ENCODE results near the gene CSTA. TPM values are rescaled to one million over a fixed set of nuclear protein-coding genes. Genes with fewer than 3 reads are reported as not detected.
"Not testable (repeated sequence)": the region's sequence is repeated elsewhere in the genome, so short reads cannot be mapped to it uniquely, and the experiment has no call there.

Gene CSTA
- total and polyA plus RNA-seq, 10 donors: 6.4 to 46.1 (median 16.4) TPM

GRCh38 chr3:122358703-122359032, 33.6 kb downstream of the CSTA start:
- TF ChIP-seq POLR2A (IDR thresholded peaks at IDR 0.05) (no peak), CTCF (IDR thresholded peaks at IDR 0.05 in 8 of 11, conservative IDR thresholded peaks at IDR 0.05 in 3 of 11) (no peak), POLR2AphosphoS5 (IDR thresholded peaks at IDR 0.05) (no peak)
- intact Hi-C loops (cut with DNase I; ENCODE audit: low total_unique reads): no loop called here
- WGBS, 5 donors: 76 to 91% (median 83%) methylated on average over 2 of the region's 2 CpGs
- H3K4me1 ChIP-seq: peaks cover 0 to 8% (median 0%) of the 10 kb centered on the region in 6 donors
- no peak overlapping the region for H3K27ac ChIP-seq
- no peaks in the 10 kb centered on the region for H3K9me3 ChIP-seq
- H3K4me3 ChIP-seq: no peak overlapping the region
- DNase-seq: no peak
- H3K36me3 ChIP-seq: peaks cover 0 to 52% (median 11%) of the 10 kb centered on the region in 6 donors
- H3K27me3 ChIP-seq (replicated peaks in 1 of 7): no peaks in the 10 kb centered on the region

GRCh38 chr3:122362026-122362425, 37.0 kb downstream of the CSTA start:
- Histone ChIP-seq H3K9me3 (no peaks in the 10 kb centered on the region), H3K27ac (no peak overlapping the region), H3K4me1 (no peaks in the 10 kb centered on the region), H3K4me3 (no peak overlapping the region), H3K27me3 (replicated peaks in 1 of 7) (no peaks in the 10 kb centered on the region), H3K36me3 (peaks cover 0 to 86% (median 27%) of the 10 kb centered on the region in 6 donors)
- WGBS, 5 donors: 87 to 96% (median 93%) methylated on average over 2 of the region's 2 CpGs
- TF ChIP-seq POLR2AphosphoS5 (IDR thresholded peaks at IDR 0.05) (no peak), POLR2A (IDR thresholded peaks at IDR 0.05) (no peak), CTCF (IDR thresholded peaks at IDR 0.05 in 8 of 11, conservative IDR thresholded peaks at IDR 0.05 in 3 of 11) (no peak)
- DNase-seq: no peak
- intact Hi-C loops (cut with DNase I; ENCODE audit: low total_unique reads): no loop called here

GRCh38 chr3:122364490-122364889, 39.4 kb downstream of the CSTA start:
- WGBS, 5 donors: 64 to 94% (median 87%) methylated on average over 2 of the region's 2 CpGs
- Histone ChIP-seq H3K36me3 (peaks cover 0 to 88% (median 31%) of the 10 kb centered on the region in 6 donors), H3K27me3 (replicated peaks in 1 of 7) (no peaks in the 10 kb centered on the region), H3K4me1 (no peaks in the 10 kb centered on the region), H3K27ac (no peak overlapping the region), H3K9me3 (no peaks in the 10 kb centered on the region), H3K4me3 (no peak overlapping the region)
- DNase-seq: no peak
- TF ChIP-seq POLR2A (IDR thresholded peaks at IDR 0.05) (no peak), CTCF (IDR thresholded peaks at IDR 0.05 in 8 of 11, conservative IDR thresholded peaks at IDR 0.05 in 3 of 11) (no peak), POLR2AphosphoS5 (IDR thresholded peaks at IDR 0.05) (no peak)
- intact Hi-C loops (cut with DNase I; ENCODE audit: low total_unique reads): no loop called here

DNA sequence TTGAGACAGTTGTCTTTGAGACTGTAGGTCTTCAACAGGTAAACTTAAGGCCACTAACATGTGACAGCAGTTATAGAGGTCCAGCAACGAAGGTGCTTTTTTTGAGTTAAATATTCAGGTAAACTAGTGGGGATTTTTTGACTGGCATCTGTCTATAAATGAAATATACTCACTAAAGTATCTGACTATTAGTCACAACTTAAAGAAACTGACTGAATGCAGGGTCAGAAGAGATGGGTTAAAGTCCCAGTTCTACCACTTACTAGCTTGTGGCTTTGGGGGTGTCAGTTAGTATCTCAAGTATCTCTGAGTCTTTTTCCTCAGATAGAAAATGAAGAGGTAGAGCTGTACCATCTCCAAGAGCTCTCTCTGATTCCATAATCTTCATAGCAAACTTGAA, 40.0 kb downstream of the CSTA start:
- DNase-seq: no peak
- intact Hi-C loops (cut with DNase I; ENCODE audit: low total_unique reads): no loop called here
- TF ChIP-seq POLR2A (IDR thresholded peaks at IDR 0.05) (no peak), CTCF (IDR thresholded peaks at IDR 0.05 in 8 of 11, conservative IDR thresholded peaks at IDR 0.05 in 3 of 11) (no peak), POLR2AphosphoS5 (IDR thresholded peaks at IDR 0.05) (no peak)
- Histone ChIP-seq H3K4me1 (no peaks in the 10 kb centered on the region), H3K36me3 (peaks cover 0 to 94% (median 34%) of the 10 kb centered on the region in 6 donors), H3K27ac (no peak overlapping the region), H3K4me3 (no peak overlapping the region), H3K9me3 (no peaks in the 10 kb centered on the region), H3K27me3 (replicated peaks in 1 of 7) (no peaks in the 10 kb centered on the region)
- WGBS, 5 donors: 79 to 84% (median 81%) methylated on average over 1 of the region's 1 CpG

- WGBS, 5 donors: 83 to 93% (median 92%) methylated on average over 10 of the region's 10 CpGs
- intact Hi-C loops (cut with DNase I; ENCODE audit: low total_unique reads); H3K27ac ChIP-seq; H3K9me3 ChIP-seq; H3K4me1 ChIP-seq; DNase-seq; H3K27me3 ChIP-seq (replicated peaks in 1 of 7); H3K4me3 ChIP-seq: not testable (repeated sequence)
- peaks cover 0 to 100% (median 37%) of the 10 kb centered on the region in 6 donors for H3K36me3 ChIP-seq
Measured at GRCh38 chr3:122365582-122366378, 40.7 kb downstream of the CSTA start.

Measured in spleen (tissue), 11 donors.